BJ (cell line): ENCODE results near the gene FHOD3. TPM values are rescaled to one million over a fixed set of nuclear protein-coding genes. Genes with fewer than 3 reads are reported as not detected.
"Not testable (repeated sequence)": the region's sequence is repeated elsewhere in the genome, so short reads cannot be mapped to it uniquely, and the experiment has no call there.

Experiments used
- CTCF ChIA-PET: fragments of 350-600 bp; formaldehyde crosslinking; extraction: SDS; loops from one replicate; lab custom pipeline; 2021; ENCODE audit warnings: antibody characterized with exemption, inconsistent platforms; lab: Yijun Ruan, JAX
- POLR2A ChIA-PET: fragments of 300-600 bp; sonication (Branson Sonifier 250); formaldehyde crosslinking; extraction: SDS; loops from one replicate; lab custom pipeline; 2021; ENCODE audit warnings: antibody characterized with exemption; lab: Charles Lee
- DNase-seq: peaks from one replicate; pipeline ENCODE4 v3.0.0-alpha.2; 2011; ENCODE audit warnings: low read depth
- H3K27me3 ChIP-seq: 2 replicates; pipeline ENCODE4 v1.6.0; 2011; ENCODE audit warnings: low read length; ENCODE audit not compliant: control insufficient read depth, insufficient read depth
- H3K36me3 ChIP-seq: 2 replicates; pipeline ENCODE4 v1.5.1; 2011; ENCODE audit warnings: low read length; ENCODE audit not compliant: control insufficient read depth, insufficient read depth
- H3K4me3 ChIP-seq: 2 replicates; pipeline ENCODE4 v1.5.1; 2011; ENCODE audit warnings: low read depth, mild to moderate bottlenecking, control low read depth, low read length
- CTCF ChIP-seq: IDR thresholded peaks from 2 replicates; pipeline ENCODE4 v1.5.1; 2011; ENCODE audit warnings: low read depth, mild to moderate bottlenecking, control low read depth, inconsistent platforms, low read length, moderate library complexity; ENCODE audit not compliant: insufficient read depth
- polyA plus RNA-seq: library from polyadenylated mRNA; depleted of rRNA; stranded (reverse); fragments of >200 nt; gene quantifications from 2 replicates; pipeline ENCODE4 v1.2.3, GENCODE V29; 2011

Gene FHOD3
- polyA plus RNA-seq, 1 experiment: 24.6 TPM

GRCh38 chr18:36543991-36544725 is 246.6 kb downstream of the FHOD3 start:
- Histone ChIP-seq H3K36me3 (no peaks in the 10 kb centered on the region), H3K4me3 (no peak overlapping the region), H3K27me3 (0 out of 2 replicates have a peak, but pooled peaks cover 2% of the 10 kb centered on the region)
- no peak for TF ChIP-seq CTCF
- ChIA-PET POLR2A (no interaction called here), CTCF (interaction anchor here (0.8 to 0.9 kb wide), 2 partner anchors 15 to 25 kb away, joined by 3 to 4 read pairs; no protein-coding TSS in a partner anchor)
- no peak for DNase-seq

GRCh38 chr18:36545821-36546427 is 248.4 kb downstream of the FHOD3 start:
- no peak for DNase-seq
- Histone ChIP-seq H3K27me3 (0 out of 2 replicates have a peak, but pooled peaks cover 2% of the 10 kb centered on the region), H3K36me3 (no peaks in the 10 kb centered on the region), H3K4me3 (no peak overlapping the region)
- TF ChIP-seq CTCF: no peak
- CTCF ChIA-PET: no interaction called here
- POLR2A ChIA-PET: no interaction called here

GRCh38 chr18:36546876-36547275 is 249.4 kb downstream of the FHOD3 start:
- CTCF ChIA-PET: no interaction called here
- POLR2A ChIA-PET: no interaction called here
- Histone ChIP-seq H3K4me3 (no peak overlapping the region), H3K27me3 (0 out of 2 replicates have a peak, but pooled peaks cover 2% of the 10 kb centered on the region), H3K36me3 (no peaks in the 10 kb centered on the region)
- no peak for DNase-seq
- TF ChIP-seq CTCF: no peak

- Histone ChIP-seq H3K4me3 (no peak overlapping the region), H3K27me3 (0 out of 2 replicates have a peak, but pooled peaks cover 2% of the 10 kb centered on the region), H3K36me3 (no peaks in the 10 kb centered on the region)
- TF ChIP-seq CTCF: no peak
- CTCF ChIA-PET: interaction anchor here (0.5 kb wide), 1 partner anchor 24 kb away, joined by 3 read pairs; no protein-coding TSS in a partner anchor
- POLR2A ChIA-PET: no interaction called here
- DNase-seq: no peak
Measured at GRCh38 chr18:36547544-36547943, 250.0 kb downstream of the FHOD3 start.

- POLR2A ChIA-PET, CTCF ChIA-PET, DNase-seq, H3K4me3 ChIP-seq, H3K27me3 ChIP-seq, H3K36me3 ChIP-seq: not testable (repeated sequence)
Measured at GRCh38 chr18:36551274-36551673, 253.8 kb downstream of the FHOD3 start.
